ENCODE data around the gene STT3B. TPM values are rescaled to one million over a fixed set of nuclear protein-coding genes. Genes with fewer than 3 reads are reported as not detected.

The STT3B gene
- total RNA-seq, 4 donors from 2014 or later: 69.5 to 97.0 (median 78.4) TPM

DNA sequence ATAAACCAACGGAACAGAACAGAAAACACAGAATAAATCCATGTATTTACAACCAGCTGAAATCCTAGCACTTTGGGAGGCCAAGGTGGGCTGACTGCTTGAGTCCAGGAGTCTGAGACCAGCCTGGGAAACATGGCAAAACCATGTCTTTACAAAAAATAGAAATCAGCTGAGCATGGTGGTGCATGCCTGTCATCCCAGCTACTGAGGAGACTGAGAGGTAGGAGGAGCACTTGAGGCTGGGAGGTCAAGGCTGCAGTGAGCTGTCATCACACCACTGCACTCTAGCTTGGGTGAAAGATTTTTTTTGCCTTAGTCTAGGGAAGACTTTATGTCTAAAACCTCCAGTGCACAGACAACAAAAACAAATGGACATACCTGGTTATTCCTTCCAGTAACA is 120.7 kb downstream of the STT3B start:
- DNase-seq (ENCODE audit: low spot score in 2 of 2): no peak
- H3K9me3 ChIP-seq: peaks cover 60% of the 10 kb centered on the region
- no peaks in the 10 kb centered on the region for H3K4me1 ChIP-seq
- whole genome bisulfite sequencing: 100% methylated on average over 1 of the region's 1 CpG
- H3K36me3 ChIP-seq: peaks cover 4% of the 10 kb centered on the region
- H3K4me3 ChIP-seq: no peak overlapping the region
- no peak overlapping the region for H3K27ac ChIP-seq
- TF ChIP-seq POLR2A (IDR thresholded peaks at IDR 0.05) (no peak), EP300 (IDR thresholded peaks at IDR 0.05) (no peak), POLR2AphosphoS5 (IDR thresholded peaks at IDR 0.05) (no peak)
- TF ChIP-seq, protein P1, sequence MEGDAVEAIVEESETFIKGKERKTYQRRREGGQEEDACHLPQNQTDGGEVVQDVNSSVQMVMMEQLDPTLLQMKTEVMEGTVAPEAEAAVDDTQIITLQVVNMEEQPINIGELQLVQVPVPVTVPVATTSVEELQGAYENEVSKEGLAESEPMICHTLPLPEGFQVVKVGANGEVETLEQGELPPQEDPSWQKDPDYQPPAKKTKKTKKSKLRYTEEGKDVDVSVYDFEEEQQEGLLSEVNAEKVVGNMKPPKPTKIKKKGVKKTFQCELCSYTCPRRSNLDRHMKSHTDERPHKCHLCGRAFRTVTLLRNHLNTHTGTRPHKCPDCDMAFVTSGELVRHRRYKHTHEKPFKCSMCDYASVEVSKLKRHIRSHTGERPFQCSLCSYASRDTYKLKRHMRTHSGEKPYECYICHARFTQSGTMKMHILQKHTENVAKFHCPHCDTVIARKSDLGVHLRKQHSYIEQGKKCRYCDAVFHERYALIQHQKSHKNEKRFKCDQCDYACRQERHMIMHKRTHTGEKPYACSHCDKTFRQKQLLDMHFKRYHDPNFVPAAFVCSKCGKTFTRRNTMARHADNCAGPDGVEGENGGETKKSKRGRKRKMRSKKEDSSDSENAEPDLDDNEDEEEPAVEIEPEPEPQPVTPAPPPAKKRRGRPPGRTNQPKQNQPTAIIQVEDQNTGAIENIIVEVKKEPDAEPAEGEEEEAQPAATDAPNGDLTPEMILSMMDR (IDR thresholded peaks at IDR 0.05): no peak
- H3K27me3 ChIP-seq: no peaks in the 10 kb centered on the region

DNA sequence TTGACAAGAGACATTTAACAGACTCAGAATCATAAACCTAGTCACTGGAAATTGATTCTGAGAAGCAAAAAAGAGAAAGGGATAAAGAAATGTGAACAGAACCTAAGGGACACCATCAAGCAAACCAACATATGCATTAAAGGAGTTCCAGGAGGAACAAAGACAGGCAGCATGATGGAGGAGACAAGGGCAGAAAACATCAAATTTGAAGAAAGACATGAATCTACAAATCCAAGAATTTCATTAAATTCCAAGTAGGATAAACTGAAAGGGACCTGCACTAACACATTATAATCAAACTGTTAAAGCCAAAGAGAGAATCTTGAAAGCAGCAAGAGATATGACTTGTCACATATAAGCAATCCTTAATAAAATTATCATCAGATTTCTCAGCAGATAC is 122.3 kb downstream of the STT3B start:
- Histone ChIP-seq H3K27me3 (no peaks in the 10 kb centered on the region), H3K36me3 (peaks cover 13% of the 10 kb centered on the region), H3K9me3 (peaks cover 51% of the 10 kb centered on the region), H3K4me3 (no peak overlapping the region), H3K27ac (no peak overlapping the region), H3K4me1 (no peaks in the 10 kb centered on the region)
- TF ChIP-seq EP300 (IDR thresholded peaks at IDR 0.05): no peak
- TF ChIP-seq POLR2A (IDR thresholded peaks at IDR 0.05): no peak
- TF ChIP-seq POLR2AphosphoS5 (IDR thresholded peaks at IDR 0.05): no peak
- TF ChIP-seq, protein P1 (IDR thresholded peaks at IDR 0.05): no peak
- no peak for DNase-seq (ENCODE audit: low spot score in 2 of 2)

DNA sequence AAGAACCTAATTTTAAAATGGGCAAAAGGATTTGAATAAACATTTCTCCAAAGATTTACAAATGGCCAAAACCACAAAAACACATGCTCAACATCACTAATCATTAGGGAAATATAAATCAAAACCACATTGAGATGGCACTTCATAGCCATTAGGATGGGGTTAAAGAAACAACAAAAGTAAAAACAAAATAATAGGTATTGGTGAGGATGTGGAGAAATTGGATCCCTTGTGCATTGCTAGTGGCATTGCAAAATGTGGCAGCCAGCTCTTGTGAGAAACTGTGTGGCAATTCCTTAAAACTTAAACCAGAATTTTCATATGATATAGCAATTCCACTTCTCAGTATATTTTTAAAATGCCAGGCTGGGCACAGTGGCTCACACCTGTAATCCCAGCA is 126.5 kb downstream of the STT3B start:
- no peak for DNase-seq (ENCODE audit: low spot score in 2 of 2)
- peaks cover 13% of the 10 kb centered on the region for H3K36me3 ChIP-seq
- H3K4me3 ChIP-seq: no peak overlapping the region
- H3K27me3 ChIP-seq: no peaks in the 10 kb centered on the region
- no peak overlapping the region for H3K27ac ChIP-seq
- peaks cover 18% of the 10 kb centered on the region for H3K9me3 ChIP-seq
- H3K4me1 ChIP-seq: no peaks in the 10 kb centered on the region
- TF ChIP-seq POLR2A (IDR thresholded peaks at IDR 0.05) (no peak), POLR2AphosphoS5 (IDR thresholded peaks at IDR 0.05) (no peak), EP300 (IDR thresholded peaks at IDR 0.05) (no peak)
- TF ChIP-seq, protein P1 (IDR thresholded peaks at IDR 0.05): no peak

DNA sequence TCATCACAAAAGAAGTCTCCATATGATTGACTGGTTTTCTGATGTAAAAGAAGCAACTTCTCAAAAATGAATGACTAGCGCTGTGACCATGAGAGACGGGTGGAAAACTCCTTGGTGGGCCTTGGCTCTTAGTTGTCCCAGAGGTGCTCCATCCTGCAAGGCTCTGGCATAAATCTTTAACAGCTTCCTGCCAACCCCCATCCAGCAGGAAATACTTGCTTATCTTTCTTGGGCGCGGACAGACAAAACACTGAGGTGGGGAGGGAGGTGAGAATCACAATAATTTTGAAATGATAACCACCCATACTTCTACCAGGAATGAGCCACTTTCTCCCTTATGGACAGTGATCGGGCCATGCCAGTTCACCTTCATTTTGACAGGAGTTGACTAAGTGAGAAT is 128.6 kb downstream of the STT3B start:
- H3K27me3 ChIP-seq: no peaks in the 10 kb centered on the region
- WGBS: 89% methylated on average over 5 of the region's 5 CpGs
- TF ChIP-seq, protein P1 (IDR thresholded peaks at IDR 0.05): no peak
- TF ChIP-seq POLR2A (IDR thresholded peaks at IDR 0.05) (no peak), POLR2AphosphoS5 (IDR thresholded peaks at IDR 0.05) (no peak), EP300 (IDR thresholded peaks at IDR 0.05) (no peak)
- H3K36me3 ChIP-seq: peaks cover 13% of the 10 kb centered on the region
- no peaks in the 10 kb centered on the region for H3K4me1 ChIP-seq
- DNase-seq (ENCODE audit: low spot score in 2 of 2): no peak
- H3K4me3 ChIP-seq: no peak overlapping the region
- no peak overlapping the region for H3K27ac ChIP-seq
- H3K9me3 ChIP-seq: peaks cover 3% of the 10 kb centered on the region

DNA sequence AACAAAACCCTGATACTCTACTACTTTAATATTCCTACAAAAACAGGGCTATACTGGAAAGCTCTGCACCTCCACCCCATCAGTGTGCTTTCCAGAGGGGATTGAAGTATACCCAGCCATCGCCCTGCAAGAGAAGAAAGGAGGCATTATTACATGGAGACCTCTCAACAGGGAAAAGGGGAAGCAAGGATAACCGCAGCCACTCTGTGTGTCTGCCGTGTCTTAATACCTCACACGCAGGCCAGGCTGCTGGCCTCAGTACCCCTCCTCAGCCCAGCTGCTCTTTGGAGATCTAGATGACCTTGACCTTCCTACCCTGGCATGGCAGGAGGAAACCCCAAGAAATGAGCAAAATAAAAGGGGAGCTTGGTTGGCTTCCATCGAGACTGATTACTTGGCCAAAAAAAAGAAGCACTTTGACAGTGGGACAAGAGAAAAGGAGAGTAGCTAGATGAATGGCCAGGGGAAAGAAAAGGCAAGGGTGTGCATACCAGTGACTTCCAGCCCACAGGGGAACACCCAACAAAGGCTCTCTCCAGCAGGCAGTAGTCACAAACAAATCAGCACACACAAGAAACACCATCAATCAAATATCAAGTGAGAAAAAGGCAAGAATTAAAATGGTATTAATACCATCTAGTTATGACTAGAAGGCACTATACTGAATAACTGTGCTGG is 129.4 kb downstream of the STT3B start:
- no peak overlapping the region for H3K27ac ChIP-seq
- peaks cover 3% of the 10 kb centered on the region for H3K9me3 ChIP-seq
- peaks cover 14% of the 10 kb centered on the region for H3K36me3 ChIP-seq
- TF ChIP-seq EP300 (IDR thresholded peaks at IDR 0.05) (no peak), POLR2A (IDR thresholded peaks at IDR 0.05) (no peak), POLR2AphosphoS5 (IDR thresholded peaks at IDR 0.05) (no peak)
- TF ChIP-seq, protein P1 (IDR thresholded peaks at IDR 0.05): no peak
- no peaks in the 10 kb centered on the region for H3K4me1 ChIP-seq
- WGBS: 93% methylated on average over 5 of the region's 5 CpGs
- no peak overlapping the region for H3K4me3 ChIP-seq
- no peak for DNase-seq (ENCODE audit: low spot score in 2 of 2)
- H3K27me3 ChIP-seq: no peaks in the 10 kb centered on the region

Data from suprapubic skin (tissue), 4 donors.